ENCODE results near the gene CXXC1. TPM values are rescaled to one million over a fixed set of nuclear protein-coding genes. Genes with fewer than 3 reads are reported as not detected.

The CXXC1 gene
- total and polyA plus RNA-seq, 2 of the 8 experiments (the other 6 are each of a cell fraction or from before 2014, with no cell fraction given): 73.3 to 136 TPM

DNA sequence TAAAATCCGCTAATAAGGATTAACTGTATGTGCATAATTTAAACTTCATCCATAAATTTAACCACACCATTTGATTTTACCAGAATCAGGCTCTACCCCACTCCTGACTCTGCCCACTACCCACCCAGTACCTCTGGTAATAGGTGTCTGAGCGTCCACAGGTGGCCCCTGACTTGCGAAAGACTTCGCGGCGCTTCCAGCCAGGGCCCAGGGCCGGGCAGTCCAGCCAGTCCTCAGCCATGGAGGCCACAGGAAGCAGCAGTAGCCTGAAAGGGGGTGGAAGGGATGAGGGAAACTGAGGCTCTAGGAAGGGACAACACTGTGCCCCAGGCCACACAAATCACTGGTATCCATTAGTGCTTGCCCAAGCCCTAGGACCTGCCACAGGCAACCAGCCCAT, 7.7 kb downstream of the CXXC1 start (continued):
- TF ChIP-seq JUND (IDR thresholded peaks at IDR 0.05; ENCODE audit: low read length) (no peak), SP4 (IDR thresholded peaks at IDR 0.05; ENCODE audit: low read length) (no peak), CHD1 (IDR thresholded peaks at IDR 0.05; ENCODE audit: low read depth, low read length) (no peak), CHD2 (IDR thresholded peaks at IDR 0.05; ENCODE audit: low read length) (no peak)

Measured in H1 (cell line).